KG1 (cell line): Measurements from ENCODE around the gene LAMA2.
"Not testable (repeated sequence)": the region's sequence is repeated elsewhere in the genome, so short reads cannot be mapped to it uniquely, and the experiment has no call there.

Experiments
- DNase-seq: peaks from one replicate; lab custom pipeline; 2025; lab: John Stamatoyannopoulos, UW

Gene LAMA2

DNA sequence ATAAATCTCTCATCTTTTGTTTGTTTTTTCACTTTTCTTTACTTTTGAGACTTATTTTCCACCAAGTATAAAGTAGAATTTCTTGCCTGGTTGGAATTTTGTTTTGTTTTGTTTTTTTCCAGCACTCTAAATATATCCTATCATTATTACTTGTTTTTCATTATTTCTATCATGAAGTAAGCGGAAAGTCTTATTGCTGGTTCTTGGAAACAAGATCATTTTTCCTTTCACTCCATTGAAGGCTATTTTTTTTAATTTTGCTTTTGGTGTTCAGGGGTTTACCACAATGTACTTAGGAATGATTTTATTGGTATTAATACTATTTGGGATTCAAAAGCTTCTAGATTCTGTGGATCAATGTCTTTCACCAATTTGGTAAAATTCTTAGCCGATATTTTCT, 190.1 kb downstream of the LAMA2 start:
- no peak for DNase-seq

DNA sequence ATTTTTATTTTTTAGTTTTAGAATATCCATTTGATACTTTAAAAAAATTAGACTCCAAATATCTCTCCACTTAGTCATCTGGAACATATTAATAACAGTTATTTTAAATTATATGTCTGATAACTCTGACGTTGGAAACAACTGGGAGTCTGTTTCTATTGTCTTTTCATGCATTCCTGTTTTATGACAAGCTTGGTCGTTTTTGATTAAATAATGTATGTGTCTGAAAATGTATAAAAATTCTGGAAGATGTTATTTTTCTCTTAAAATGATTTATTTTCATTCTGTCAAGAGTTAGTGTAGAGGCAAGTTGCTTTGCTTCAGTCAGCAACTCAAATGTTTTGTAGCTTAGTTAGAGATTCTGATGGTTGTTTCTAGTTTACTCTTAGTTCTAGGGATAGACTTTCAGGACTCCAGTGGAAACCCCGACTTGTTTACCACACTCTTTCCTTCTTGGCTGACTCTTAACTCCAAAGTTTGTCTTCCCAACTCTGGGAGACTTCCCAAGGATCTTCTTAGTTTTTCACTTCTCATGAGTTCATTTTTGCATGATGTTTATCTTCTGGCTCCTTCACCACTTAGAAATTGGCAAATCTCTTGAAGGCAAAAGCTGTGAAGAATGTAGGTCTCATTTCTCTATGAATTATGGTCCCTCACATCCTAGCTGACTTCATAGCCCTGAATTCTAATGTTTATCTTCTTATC, 190.9 kb downstream of the LAMA2 start:
- DNase-seq: no peak

DNA sequence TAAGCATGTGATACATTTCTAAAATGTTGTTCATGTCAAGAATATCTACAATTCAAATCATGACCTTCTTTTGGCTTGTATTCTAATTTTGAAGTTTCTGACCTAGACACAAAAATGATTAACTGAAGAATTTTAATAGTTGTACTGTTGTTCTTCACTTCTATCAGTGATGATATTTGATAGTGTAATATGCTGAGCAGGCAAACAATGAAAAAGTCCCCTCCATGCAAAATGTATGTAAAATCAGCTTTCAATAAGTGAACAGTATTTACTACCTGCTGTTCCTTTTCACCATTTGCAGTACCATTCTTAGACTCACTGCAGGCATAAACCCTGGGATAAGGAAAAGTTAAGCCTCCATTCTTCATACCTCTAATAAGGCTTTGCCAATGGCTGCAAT, 201.5 kb downstream of the LAMA2 start:
- DNase-seq: no peak

GRCh38 chr6:129088481-129088880, 205.5 kb downstream of the LAMA2 start:
- not testable (repeated sequence) for DNase-seq

DNA sequence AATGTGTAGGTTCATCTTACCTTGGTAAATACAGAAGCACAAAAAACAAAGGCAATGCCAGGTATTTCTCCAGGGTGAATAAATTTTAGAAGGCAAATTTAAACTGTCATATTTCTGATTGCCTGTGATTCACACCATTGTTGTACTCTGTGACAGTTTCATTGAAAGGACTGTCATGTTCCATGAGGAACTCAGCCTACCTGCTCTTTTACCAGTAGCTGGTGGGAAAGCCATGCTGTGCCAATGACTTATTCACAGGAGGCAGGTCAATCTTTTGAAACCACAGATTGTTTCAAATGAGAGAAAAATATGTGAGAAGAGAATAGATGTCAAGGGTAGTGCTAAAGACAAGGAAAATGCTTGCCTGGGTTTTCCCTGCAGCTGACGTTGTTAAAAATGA, 206.4 kb downstream of the LAMA2 start:
- DNase-seq: no peak

DNA sequence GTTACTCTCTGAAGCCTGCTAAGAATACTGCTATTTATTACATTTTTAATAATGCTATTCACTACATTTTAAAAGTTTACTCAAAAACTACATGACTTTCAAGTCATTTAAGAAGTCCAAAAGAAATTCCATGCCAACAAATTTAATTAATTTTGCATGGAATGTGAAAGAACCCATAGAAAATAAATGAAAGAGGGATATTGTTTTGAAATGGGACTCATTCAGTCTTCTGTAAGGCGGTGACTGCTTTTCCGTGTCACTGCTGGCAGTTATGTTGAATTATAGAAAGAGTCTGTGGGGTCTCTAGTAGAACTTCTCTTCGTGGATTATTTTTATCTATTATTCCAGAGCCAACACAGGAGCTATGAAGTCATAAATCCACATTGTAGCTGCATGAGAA, 211.2 kb downstream of the LAMA2 start:
- DNase-seq: no peak

DNA sequence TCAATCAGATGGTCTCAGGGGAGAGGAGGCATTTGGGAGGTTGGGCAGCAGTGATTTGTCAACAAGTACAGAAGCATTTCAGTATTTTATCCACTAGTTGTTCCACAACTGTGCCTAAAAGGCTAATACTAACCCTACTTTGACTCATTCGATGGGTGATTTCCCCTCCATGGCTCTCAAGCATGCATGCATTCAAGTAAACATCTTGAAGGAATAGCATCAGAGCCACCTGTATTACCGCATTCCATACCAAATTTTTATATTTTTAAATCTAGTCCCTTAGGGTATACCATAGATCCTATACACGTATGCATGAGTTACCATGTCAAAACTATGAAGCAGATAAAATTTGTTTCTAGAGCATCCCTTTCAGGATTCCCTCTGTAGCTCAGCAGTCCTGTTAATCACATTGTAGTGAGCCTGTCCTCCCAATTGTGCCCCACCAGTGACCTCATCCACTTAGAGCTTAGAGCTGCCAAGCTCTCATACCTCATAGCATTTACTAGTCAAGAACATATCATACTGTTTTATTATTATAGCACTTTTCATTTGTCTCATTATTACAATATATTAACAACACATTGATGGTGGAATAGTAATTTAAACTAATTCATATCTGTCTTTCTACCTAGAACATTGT, 213.8 kb downstream of the LAMA2 start:
- DNase-seq: no peak

DNA sequence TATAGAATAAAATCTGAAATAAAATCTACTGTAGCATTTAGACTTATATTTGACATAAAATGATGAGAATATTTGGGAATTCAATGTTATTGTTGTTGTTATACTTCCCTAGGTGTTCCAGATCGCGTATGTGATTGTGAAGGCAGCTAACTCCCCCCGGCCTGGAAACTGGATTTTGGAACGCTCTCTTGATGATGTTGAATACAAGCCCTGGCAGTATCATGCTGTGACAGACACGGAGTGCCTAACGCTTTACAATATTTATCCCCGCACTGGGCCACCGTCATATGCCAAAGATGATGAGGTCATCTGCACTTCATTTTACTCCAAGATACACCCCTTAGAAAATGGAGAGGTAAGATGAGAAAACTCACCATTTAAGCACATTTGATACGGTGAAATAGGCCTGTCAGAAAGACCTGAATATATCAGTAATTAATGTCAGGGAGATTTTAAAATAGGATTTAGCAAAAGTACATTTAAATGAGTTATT, 215.2 kb downstream of the LAMA2 start:
- no peak for DNase-seq

DNA sequence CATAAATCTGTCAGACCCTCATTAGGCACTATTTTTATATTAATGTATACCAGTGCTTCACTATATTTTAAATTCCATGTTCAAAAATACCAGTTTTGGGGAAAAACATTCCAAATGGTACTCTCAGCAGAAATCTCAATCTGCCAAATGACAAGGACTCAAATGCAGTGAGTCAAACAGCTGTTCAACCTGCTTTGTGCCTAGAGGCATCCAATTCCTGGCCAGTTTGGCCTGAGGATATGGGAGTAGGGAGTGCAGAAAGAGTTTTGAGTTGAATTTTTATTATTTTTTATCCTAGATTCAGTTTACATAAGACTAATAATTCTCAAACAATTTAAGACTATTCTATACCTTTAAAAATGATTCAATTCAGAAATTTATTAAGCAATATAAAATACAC, 216.8 kb downstream of the LAMA2 start:
- no peak for DNase-seq

- DNase-seq: no peak
Observed at GRCh38 chr6:129100164-129100563, 217.2 kb downstream of the LAMA2 start.

DNA sequence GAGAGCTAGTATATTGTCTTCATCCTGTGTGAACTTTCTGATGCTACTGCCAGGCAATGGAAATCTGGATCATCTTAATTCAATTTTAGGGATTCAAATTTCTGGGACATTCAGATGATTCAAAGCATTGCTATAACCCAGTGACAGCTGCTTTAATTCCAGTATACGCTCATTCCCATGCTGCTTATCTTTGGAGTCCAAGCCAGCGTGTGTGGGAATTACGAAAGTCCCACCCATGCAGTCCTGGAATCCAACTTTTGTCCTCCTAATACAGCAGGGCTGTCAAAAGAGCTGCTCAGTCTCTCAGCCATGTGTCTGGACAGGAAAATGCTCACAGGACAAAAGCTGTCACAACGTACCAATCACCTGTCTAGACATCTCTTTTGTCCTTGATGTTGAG, 219.8 kb downstream of the LAMA2 start:
- DNase-seq: no peak

DNA sequence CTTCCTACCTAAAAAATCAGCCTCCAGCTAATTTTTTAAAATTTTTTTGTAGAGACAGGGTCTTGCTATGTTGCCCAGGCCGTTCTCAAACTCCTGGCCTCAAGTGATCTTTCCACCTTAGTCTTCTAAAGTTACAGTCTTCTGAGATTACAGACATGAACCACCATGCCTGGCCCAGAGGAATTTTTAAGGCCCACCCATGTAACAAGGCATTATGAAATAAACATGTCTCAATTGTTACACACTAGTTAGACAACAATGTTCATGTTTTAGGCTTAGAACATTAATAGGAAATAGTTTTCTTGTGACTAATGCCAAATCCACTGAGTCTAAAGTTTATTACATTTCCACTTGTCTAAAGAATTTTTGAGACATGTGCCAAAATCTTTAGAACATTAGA, 221.2 kb downstream of the LAMA2 start:
- DNase-seq: no peak

DNA sequence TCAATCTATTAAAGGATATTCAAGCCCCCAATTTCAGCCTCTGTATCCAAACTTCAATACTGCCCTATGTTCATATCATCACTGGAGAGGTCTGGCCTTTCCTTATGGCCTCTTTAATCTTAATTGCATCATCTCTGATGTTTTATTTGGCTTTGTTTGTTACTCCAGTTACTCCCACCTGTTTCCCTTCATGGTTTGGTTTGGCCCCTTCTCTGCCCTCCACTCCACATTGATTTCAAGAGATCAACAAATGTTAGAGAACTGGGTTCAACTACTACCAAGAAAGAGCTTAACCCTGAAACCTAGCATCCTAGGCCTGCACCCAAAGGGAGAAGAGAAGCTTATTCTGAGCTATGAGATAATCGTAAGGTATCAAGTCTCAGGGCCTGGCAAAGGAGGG, 221.6 kb downstream of the LAMA2 start:
- no peak for DNase-seq

- no peak for DNase-seq
Observed at GRCh38 chr6:129105035-129105434, 222.1 kb downstream of the LAMA2 start.

DNA sequence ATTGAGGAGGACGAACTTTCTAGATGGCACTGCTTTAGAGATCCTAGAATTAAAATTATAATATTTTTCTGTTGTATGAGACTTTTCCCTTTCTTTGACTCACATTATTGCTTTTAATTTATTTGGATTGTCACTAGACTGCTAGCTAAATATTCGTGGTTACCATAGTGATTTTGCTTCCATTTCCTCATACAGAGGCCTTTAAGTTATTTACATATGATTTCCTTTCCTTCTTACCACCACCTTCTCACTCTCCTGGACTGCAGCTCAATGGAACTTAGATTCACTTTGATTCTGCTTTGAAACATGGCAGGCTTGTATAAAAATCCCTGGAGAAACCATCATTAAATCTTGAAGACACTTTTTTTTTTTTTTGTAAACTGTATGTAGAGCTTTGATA, 222.9 kb downstream of the LAMA2 start:
- no peak for DNase-seq

DNA sequence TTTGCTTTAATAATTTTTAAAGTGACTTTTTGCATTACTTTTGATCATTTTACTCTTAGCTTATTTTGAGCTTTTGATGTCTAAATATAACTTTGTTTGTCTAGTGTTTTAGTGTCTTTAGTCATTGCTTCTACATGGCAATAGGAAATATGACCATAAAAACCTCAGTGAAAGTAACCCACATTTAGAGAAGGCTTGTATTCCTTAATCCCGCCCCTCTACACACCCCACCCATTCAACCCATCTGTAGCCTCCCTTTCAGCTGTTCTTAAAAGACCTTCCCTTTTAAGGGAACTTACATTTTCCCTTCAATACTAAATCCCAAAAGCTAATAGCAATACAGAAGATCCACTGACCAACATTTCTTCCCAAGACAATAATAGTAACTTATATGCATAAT, 225.4 kb downstream of the LAMA2 start:
- DNase-seq: no peak

DNA sequence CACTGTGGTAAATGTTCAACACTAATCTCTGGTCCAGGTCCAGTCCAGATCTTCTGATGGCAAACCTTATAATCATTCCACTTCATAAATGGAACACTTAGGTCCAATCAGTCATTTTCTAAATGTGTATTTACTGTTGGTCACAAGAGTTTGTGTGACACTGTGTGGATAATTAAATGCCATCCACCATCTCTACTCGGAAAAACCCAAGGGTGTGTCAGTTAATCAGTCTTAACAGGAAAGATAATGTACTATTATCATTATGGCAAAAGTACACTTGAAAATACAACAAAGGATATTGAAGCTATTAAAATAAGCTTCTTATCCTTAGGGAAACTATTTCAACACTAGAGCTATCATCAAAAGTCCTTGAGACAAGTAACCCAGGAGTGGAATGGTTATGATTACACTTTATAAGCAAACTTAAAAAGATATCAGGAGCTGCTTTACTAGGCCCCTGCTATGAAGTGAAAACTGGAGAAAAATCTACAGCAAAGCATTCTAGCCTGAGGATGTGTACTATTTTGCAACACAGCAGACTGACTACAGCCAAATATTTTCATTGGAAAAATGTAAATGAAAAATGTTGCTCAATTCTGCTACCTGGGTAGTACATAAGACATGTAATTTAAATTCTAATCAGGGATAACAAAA, 227.9 kb downstream of the LAMA2 start:
- DNase-seq: no peak

GRCh38 chr6:129111346-129111745, 228.4 kb downstream of the LAMA2 start:
- no peak for DNase-seq

DNA sequence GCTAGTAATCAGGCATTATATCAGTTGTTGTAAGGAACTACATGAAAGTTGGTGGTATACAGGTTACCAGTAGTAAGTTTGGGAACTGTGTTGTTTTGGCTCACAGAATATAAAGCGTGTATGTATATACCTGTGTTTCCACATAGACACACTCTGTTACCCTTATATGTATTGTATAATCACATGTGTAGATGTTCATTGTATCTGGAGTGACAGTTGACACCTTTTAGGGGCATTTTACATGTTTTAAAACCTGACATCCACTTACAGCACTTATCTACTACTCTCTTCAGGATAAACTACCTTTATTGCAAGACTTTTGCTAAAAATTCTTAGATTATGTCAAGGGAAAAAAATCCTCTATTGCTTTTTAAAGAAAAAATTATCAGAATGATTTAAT, 228.9 kb downstream of the LAMA2 start:
- DNase-seq: no peak

- DNase-seq: no peak
Observed at GRCh38 chr6:129112591-129112990, 229.7 kb downstream of the LAMA2 start.

DNA sequence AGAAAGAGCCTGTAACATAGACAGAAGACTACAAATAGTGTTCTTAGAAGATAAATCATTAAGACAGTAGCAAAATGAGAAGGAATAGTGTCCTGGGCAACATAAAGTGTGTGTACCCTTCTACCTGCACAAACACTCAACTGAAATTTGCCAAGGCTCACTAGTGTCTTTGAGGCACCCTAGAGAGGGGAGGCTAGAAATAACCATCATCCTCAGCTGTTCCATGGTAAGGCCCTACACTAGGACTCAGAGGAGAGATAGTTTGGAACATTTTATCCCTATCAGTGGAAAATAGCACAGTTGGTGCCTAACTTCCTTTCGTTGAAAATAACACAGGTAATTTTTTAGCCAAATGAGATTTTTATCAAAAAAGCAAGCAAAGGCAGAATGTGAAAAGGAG, 230.7 kb downstream of the LAMA2 start:
- no peak for DNase-seq

GRCh38 chr6:129114636-129115391, 231.9 kb downstream of the LAMA2 start:
- DNase-seq: no peak

- no peak for DNase-seq
Observed at GRCh38 chr6:129115471-129115870, 232.5 kb downstream of the LAMA2 start.
